NCI-H1048 (cell line): ENCODE measurements around the gene LRIT3.

Source experiments
- DNase-seq: peaks from one replicate; lab custom pipeline; 2025; lab: John Stamatoyannopoulos, UW

Gene LRIT3

GRCh38 chr4:109908731-109909130 is 60.8 kb downstream of the LRIT3 start:
- no peak for DNase-seq

GRCh38 chr4:109910256-109910655 is 62.3 kb downstream of the LRIT3 start:
- DNase-seq: no peak

GRCh38 chr4:109912706-109913595 is 65.0 kb downstream of the LRIT3 start, which contains the start of gene EGF:
Gene EGF (plus strand): TSS chr4:109912883. CDS start chr4:109913336, 453 bp downstream.
- DNase-seq: no peak

GRCh38 chr4:109913596-109914241 is 65.8 kb downstream of the LRIT3 start:
- DNase-seq: no peak

GRCh38 chr4:109914322-109914721 is 66.4 kb downstream of the LRIT3 start:
- no peak for DNase-seq

GRCh38 chr4:109915385-109916026 is 67.6 kb downstream of the LRIT3 start:
- DNase-seq: no peak

GRCh38 chr4:109916027-109916409 is 68.1 kb downstream of the LRIT3 start:
- DNase-seq: no peak

- DNase-seq: no peak
Measured at GRCh38 chr4:109921384-109921808, 73.5 kb downstream of the LRIT3 start.
